NCI-H187 (cell line): Measurements from ENCODE around the gene CYB561.
A peak's percentile ranks its signal among the peaks of the same experiment; 100 is the strongest.

Experiments used
- DNase-seq, 2 experiments: peaks; one replicate each; lab custom pipeline; 2025; lab: John Stamatoyannopoulos, UW

CYB561 gene

GRCh38 chr17:63445954-63446752 lies at the start of gene CYB561:
CYB561 (minus strand) TSS chr17:63446306; CDS start chr17:63437547, 8,759 bp downstream.
- peak; percentile 35 to 53 for DNase-seq

GRCh38 chr17:63495491-63495890 lies 49.4 kb upstream of the CYB561 start:
- no peak for DNase-seq

GRCh38 chr17:63494300-63494928 lies 48.3 kb upstream of the CYB561 start:
- DNase-seq = no peak

GRCh38 chr17:63493411-63493810 lies 47.3 kb upstream of the CYB561 start:
- no peak for DNase-seq

GRCh38 chr17:63492940-63493339 lies 46.8 kb upstream of the CYB561 start:
- no peak for DNase-seq

- DNase-seq = no peak
These were observed 46.0 kb upstream of the CYB561 start for GRCh38 chr17:63491977-63492618.

GRCh38 chr17:63491413-63491812 lies 45.3 kb upstream of the CYB561 start:
- DNase-seq = no peak

GRCh38 chr17:63490858-63491400 lies 44.8 kb upstream of the CYB561 start:
- DNase-seq = no peak

GRCh38 chr17:63490329-63490728 lies 44.2 kb upstream of the CYB561 start:
- no peak for DNase-seq

- no peak for DNase-seq
These were observed 43.2 kb upstream of the CYB561 start for GRCh38 chr17:63489291-63489690.

GRCh38 chr17:63488851-63489250 lies 42.7 kb upstream of the CYB561 start:
- no peak for DNase-seq

- DNase-seq = no peak
These were observed 40.9 kb upstream of the CYB561 start for GRCh38 chr17:63487014-63487339.

- no peak for DNase-seq
These were observed 40.4 kb upstream of the CYB561 start for GRCh38 chr17:63486317-63487013.

- no peak for DNase-seq
These were observed 37.8 kb upstream of the CYB561 start for GRCh38 chr17:63483655-63484575.

GRCh38 chr17:63483038-63483437 lies 36.9 kb upstream of the CYB561 start:
- DNase-seq = no peak

- no peak for DNase-seq
These were observed 36.4 kb upstream of the CYB561 start for GRCh38 chr17:63482509-63482908.

GRCh38 chr17:63481488-63481870 lies 35.4 kb upstream of the CYB561 start:
- no peak for DNase-seq

GRCh38 chr17:63480826-63481487 lies 34.9 kb upstream of the CYB561 start:
- peak; percentile 79 to 81 for DNase-seq

GRCh38 chr17:63480192-63480784 lies 34.2 kb upstream of the CYB561 start:
- DNase-seq = no peak

- DNase-seq = no peak
These were observed 33.5 kb upstream of the CYB561 start for GRCh38 chr17:63479495-63480184.
